GM12892 (cell line): Measurements from ENCODE around the gene SCPEP1.
"Not testable (repeated sequence)": the region's sequence is repeated elsewhere in the genome, so short reads cannot be mapped to it uniquely, and the experiment has no call there.

Experiments used
- DNase-seq: peaks from one replicate; pipeline ENCODE4 v3.0.0; 2011; ENCODE audit not compliant: insufficient read length
- FAIRE-seq: peaks from 2 replicates; lab custom pipeline; 2011; peaks lifted over from hg19 to GRCh38; lab: Jason Lieb, UNC
- POLR2A ChIP-seq: IDR thresholded peaks from 2 replicates; pipeline ENCODE4 v1.6.1; 2011; ENCODE audit warnings: low read depth, low read length, control low read depth
- POLR2AphosphoS5 ChIP-seq: IDR thresholded peaks from 2 replicates; pipeline ENCODE4 v1.6.1; 2011; ENCODE audit warnings: low read depth, low read length, control low read depth
- TAF1 ChIP-seq: IDR thresholded peaks from 2 replicates; pipeline ENCODE4 v1.6.1; 2011; ENCODE audit warnings: low read depth, mild to moderate bottlenecking, control low read depth, low read length, borderline replicate concordance

Gene SCPEP1

GRCh38 chr17:56972111-56972730 is 5.7 kb upstream of the SCPEP1 start:
- DNase-seq (no peak), FAIRE-seq (no peak)

GRCh38 chr17:56973520-56973919 is 4.4 kb upstream of the SCPEP1 start:
- FAIRE-seq (no peak), DNase-seq (no peak)
- no peak for TF ChIP-seq TAF1
- no peak for TF ChIP-seq POLR2AphosphoS5
- no peak for TF ChIP-seq POLR2A

More at GRCh38 chr17:56972111-56972730, 5.7 kb upstream of the SCPEP1 start:
- TF ChIP-seq TAF1, result no peak
- TF ChIP-seq POLR2A, result no peak
- no peak for TF ChIP-seq POLR2AphosphoS5

- TF ChIP-seq POLR2AphosphoS5 (no peak), TAF1 (no peak), POLR2A (no peak)
- no peak for DNase-seq
- no peak for FAIRE-seq
Observed at GRCh38 chr17:56974055-56974454, 3.9 kb upstream of the SCPEP1 start.

DNA sequence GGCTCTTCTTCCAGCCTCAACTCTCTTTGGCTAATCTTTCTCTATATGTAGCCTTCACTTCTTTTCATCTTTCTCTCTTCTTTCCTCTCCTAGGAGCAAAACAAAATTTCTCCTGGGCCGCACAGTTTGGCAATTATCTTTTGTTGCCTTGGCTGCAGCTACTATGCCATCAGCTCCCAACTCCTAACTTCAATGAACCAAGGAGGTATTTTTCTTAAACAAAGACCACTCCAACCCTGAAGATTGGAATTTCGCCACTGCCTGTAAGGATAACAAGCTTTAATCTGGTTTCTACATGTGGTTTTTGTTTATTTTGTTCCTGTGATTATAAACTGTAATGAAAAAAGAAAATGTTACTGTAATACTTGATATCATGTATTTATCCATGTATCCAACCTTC is 2.3 kb upstream of the SCPEP1 start:
- no peak for TF ChIP-seq POLR2A
- no peak for TF ChIP-seq TAF1
- FAIRE-seq (no peak), DNase-seq (no peak)

DNA sequence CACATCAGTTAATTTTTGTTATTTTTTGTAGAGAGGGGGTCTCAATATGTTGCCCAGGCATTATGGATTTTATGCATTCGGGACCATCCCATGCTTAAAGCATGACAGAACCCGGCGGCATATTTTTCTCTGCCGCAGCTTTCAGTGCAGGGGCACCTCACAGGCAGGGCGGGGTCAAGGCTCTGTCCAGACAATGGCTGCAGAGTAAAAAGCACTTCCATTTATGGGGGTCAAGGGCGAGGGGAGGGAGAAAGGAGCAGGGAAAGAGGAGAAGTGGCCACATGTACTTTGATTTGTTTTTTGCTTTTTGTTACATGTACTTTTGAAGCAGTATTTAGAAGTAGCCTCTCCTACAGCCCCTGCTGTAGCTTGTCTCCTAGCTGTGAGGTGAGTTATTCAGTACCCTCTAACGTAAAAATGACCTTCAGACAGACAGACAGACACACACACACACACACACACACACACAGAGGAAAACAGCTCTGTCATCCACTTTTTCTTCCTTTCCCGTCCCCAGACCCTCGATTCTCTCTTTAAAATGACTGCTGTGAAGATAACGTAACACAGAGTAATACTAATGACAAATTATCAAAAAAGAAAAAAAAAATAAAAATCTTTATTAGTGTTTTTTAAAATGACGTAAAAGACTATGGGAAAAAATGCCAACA is 856 bp upstream of the SCPEP1 start:
- no peak for DNase-seq
- TF ChIP-seq POLR2A, result no peak
- no peak for TF ChIP-seq POLR2AphosphoS5
- TF ChIP-seq TAF1, result no peak
- no peak for FAIRE-seq

GRCh38 chr17:56978441-56979090 is 635 bp downstream of the SCPEP1 start:
- DNase-seq (no peak), FAIRE-seq (peak; percentile 30)
- no peak for TF ChIP-seq TAF1
- TF ChIP-seq POLR2AphosphoS5, result no peak
- no peak for TF ChIP-seq POLR2A

- TF ChIP-seq POLR2AphosphoS5 (no peak), TAF1 (no peak), POLR2A (no peak)
- FAIRE-seq (no peak), DNase-seq (no peak)
Observed at GRCh38 chr17:56979091-56979480, 1.2 kb downstream of the SCPEP1 start.

DNA sequence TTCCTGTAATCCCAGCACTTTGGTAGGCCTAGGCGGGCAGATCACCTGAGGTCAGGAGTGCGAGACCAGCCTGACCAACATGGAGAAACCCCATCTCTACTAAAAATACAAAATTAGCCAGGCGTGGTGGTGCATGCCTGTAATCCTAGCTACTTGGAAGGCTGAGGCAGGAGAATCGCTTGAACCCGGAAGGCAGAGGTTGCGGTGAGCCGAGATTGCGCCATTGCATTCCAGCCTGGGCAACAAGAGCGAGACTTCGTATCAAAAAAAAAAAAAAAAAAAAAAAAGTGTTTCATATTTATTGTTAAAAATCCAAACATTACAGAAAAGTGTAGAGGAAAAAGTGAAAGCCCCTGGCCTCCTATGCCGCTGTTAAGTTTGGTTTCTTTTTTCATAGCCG is 2.6 kb downstream of the SCPEP1 start:
- not testable (repeated sequence) for DNase-seq, FAIRE-seq

GRCh38 chr17:56982312-56982711 is 4.4 kb downstream of the SCPEP1 start:
- DNase-seq, result no peak
- FAIRE-seq, result no peak
- TF ChIP-seq POLR2A (no peak), TAF1 (no peak), POLR2AphosphoS5 (no peak)

GRCh38 chr17:56983366-56983765 is 5.4 kb downstream of the SCPEP1 start:
- TF ChIP-seq TAF1, result no peak
- TF ChIP-seq POLR2A, result no peak
- no peak for TF ChIP-seq POLR2AphosphoS5
- FAIRE-seq (no peak), DNase-seq (no peak)

GRCh38 chr17:56985371-56986162 is 7.6 kb downstream of the SCPEP1 start:
- no peak for FAIRE-seq
- no peak for DNase-seq
- no peak for TF ChIP-seq TAF1
- no peak for TF ChIP-seq POLR2AphosphoS5
- TF ChIP-seq POLR2A, result no peak

- no peak for TF ChIP-seq TAF1
- TF ChIP-seq POLR2A, result no peak
- TF ChIP-seq POLR2AphosphoS5, result no peak
- FAIRE-seq (no peak), DNase-seq (no peak)
Observed at GRCh38 chr17:56987283-56987834, 9.4 kb downstream of the SCPEP1 start.
